Stimulated activated CD4-positive, alpha-beta T cell treated with anti-CD3 and anti-CD28 coated beads, TNF-alpha, amount 100 ng/mL, for 1 hour (primary cell): ENCODE data around the gene BCAT1.

Source experiments
- DNase-seq, 3 donors: peaks; one replicate each; pipeline ENCODE4 v3.0.0-alpha.2; 2020; ENCODE audit warnings: low read depth in 3 of 3, low spot score in 1 of 3

Gene BCAT1

GRCh38 chr12:24770821-24771220, 178.1 kb downstream of the BCAT1 start:
- no peak for DNase-seq

GRCh38 chr12:24770334-24770733, 178.6 kb downstream of the BCAT1 start:
- no peak for DNase-seq

GRCh38 chr12:24769682-24770081, 179.2 kb downstream of the BCAT1 start:
- no peak for DNase-seq

- no peak for DNase-seq
These were observed 180.5 kb downstream of the BCAT1 start for GRCh38 chr12:24768415-24768814.

DNA sequence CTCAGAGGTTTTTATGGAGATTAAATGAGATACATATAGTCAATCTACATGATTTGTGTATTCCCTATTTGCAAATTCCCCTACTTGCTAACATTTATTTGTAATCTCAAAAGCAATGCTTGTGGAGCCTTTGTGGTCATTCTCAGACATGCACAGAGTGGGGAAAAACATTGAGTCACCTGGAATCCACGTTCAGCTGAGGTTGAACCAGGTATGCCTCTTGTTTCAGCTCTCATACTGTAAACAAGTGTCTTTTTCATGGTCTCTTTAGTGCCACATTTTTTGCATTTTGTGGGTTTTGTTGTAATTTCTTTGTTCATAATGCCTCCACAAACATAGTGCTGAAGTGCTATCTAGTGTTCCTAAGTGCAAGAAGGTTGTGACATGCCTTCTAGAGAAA, 181.9 kb downstream of the BCAT1 start:
- DNase-seq = no peak

GRCh38 chr12:24764712-24765111, 184.2 kb downstream of the BCAT1 start:
- DNase-seq = no peak

GRCh38 chr12:24760606-24761378, 188.1 kb downstream of the BCAT1 start:
- DNase-seq = no peak

DNA sequence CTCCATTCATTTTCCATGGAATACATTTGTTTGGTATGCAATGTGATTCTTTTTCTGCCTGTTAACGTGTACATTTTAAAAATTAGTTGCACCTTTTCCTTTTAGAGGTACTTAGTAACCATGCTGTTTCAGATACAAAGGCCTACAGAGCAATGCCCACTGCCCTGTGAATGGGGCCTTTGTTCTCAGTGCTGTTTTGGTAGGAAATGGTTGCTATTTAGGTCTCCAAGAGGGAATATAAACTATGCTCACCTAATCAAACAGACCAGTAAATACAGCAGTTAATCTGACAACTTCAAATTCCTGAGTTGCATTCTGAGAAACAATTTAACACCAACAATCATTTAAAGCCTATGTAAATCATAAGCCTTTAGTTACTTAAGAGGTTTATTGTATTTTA, 188.7 kb downstream of the BCAT1 start:
- no peak for DNase-seq
